ENCODE data around the gene PLCD3. TPM values are rescaled to one million over a fixed set of nuclear protein-coding genes. Genes with fewer than 3 reads are reported as not detected.

The PLCD3 gene
- total RNA-seq, 1 experiment from 2014 or later = 55.8 TPM

- TF ChIP-seq, protein P1, sequence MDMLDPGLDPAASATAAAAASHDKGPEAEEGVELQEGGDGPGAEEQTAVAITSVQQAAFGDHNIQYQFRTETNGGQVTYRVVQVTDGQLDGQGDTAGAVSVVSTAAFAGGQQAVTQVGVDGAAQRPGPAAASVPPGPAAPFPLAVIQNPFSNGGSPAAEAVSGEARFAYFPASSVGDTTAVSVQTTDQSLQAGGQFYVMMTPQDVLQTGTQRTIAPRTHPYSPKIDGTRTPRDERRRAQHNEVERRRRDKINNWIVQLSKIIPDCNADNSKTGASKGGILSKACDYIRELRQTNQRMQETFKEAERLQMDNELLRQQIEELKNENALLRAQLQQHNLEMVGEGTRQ (CRISPR knock-in tag; IDR thresholded peaks at IDR 0.05) = no peak
- TF ChIP-seq GRHL2 (CRISPR knock-in tag; IDR thresholded peaks at IDR 0.05; ENCODE audit: insufficient replicate concordance, severe bottlenecking) (no peak), ZNF423 (CRISPR knock-in tag; IDR thresholded peaks at IDR 0.05) (no peak), TP53 (CRISPR knock-in tag; IDR thresholded peaks at IDR 0.05) (peak; percentile 65; the same call in 1 of the 2 replicates), PRRX2 (CRISPR knock-in tag; IDR thresholded peaks at IDR 0.05) (0 out of 2 replicates have a peak, but pooled peaks have one; percentile 38)
- TF ChIP-seq, protein P2, sequence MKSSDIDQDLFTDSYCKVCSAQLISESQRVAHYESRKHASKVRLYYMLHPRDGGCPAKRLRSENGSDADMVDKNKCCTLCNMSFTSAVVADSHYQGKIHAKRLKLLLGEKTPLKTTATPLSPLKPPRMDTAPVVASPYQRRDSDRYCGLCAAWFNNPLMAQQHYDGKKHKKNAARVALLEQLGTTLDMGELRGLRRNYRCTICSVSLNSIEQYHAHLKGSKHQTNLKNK (CRISPR knock-in tag; IDR thresholded peaks at IDR 0.05) = 0 out of 2 replicates have a peak, but pooled peaks have one; percentile 21
Measured at GRCh38 chr17:45144199-45145034, 12.1 kb upstream of the PLCD3 start (continued).

- Mint-ChIP-seq H3K27me3 (ENCODE audit: low read depth) (peaks cover 5% of the 10 kb centered on the region; the same call in 1 of the 2 replicates), H3K4me1 (peaks cover 28% of the 10 kb centered on the region), H3K36me3 (peaks cover 3% of the 10 kb centered on the region; the same call in 1 of the 2 replicates), H3K4me3 (peak overlapping the region; percentile 77), H3K9me3 (no peaks in the 10 kb centered on the region), H3K27ac (0 out of 2 replicates have a peak overlapping the region, but pooled peaks have one; percentile 36)
- TF ChIP-seq MYBL2 (CRISPR knock-in tag; IDR thresholded peaks at IDR 0.05) = no peak; the same call in 1 of the 2 replicates
- 0 out of 2 replicates have a peak, but pooled peaks have one; percentile 18 for TF ChIP-seq SP1 (CRISPR knock-in tag; conservative IDR thresholded peaks at IDR 0.05)
- no peak for TF ChIP-seq ESRRA (CRISPR knock-in tag; IDR thresholded peaks at IDR 0.05; ENCODE audit: borderline replicate concordance)
- TF ChIP-seq, protein P3, sequence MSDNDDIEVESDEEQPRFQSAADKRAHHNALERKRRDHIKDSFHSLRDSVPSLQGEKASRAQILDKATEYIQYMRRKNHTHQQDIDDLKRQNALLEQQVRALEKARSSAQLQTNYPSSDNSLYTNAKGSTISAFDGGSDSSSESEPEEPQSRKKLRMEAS (CRISPR knock-in tag; IDR thresholded peaks at IDR 0.05) = no peak
- TF ChIP-seq, protein P4, sequence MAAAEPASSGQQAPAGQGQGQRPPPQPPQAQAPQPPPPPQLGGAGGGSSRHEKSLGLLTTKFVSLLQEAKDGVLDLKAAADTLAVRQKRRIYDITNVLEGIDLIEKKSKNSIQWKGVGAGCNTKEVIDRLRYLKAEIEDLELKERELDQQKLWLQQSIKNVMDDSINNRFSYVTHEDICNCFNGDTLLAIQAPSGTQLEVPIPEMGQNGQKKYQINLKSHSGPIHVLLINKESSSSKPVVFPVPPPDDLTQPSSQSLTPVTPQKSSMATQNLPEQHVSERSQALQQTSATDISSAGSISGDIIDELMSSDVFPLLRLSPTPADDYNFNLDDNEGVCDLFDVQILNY (CRISPR knock-in tag; IDR thresholded peaks at IDR 0.05) = no peak
- TF ChIP-seq TP53 (CRISPR knock-in tag; IDR thresholded peaks at IDR 0.05) = no peak
- TF ChIP-seq TEAD1 (CRISPR knock-in tag; IDR thresholded peaks at IDR 0.05) = no peak
- ChIA-PET POLR2A (interaction anchor here (0.9 to 3.1 kb wide), 5 partner anchors 9 to 83 kb away, joined by 3 to 16 read pairs (median 5); partner anchors contain the start of genes ACBD4, HEXIM2 and NMT1), CTCF (interaction anchor here (1.0 to 16.3 kb wide), 7 partner anchors 10 to 92 kb away, joined by 4 to 531 read pairs (median 7); partner anchors contain the start of genes ACBD4, HEXIM2 and PLCD3)
- DNase-seq (ENCODE audit: low spot score) = peak; percentile 64
- no peak; the same call in none of the 2 replicates for ATAC-seq
Measured at GRCh38 chr17:45143767-45144198, 11.5 kb upstream of the PLCD3 start.

- no peaks in the 10 kb centered on the region for H3K9me3 Mint-ChIP-seq
- peak overlapping the region; percentile 77 for H3K4me3 Mint-ChIP-seq
- ChIA-PET CTCF (interaction anchor here (1.0 to 16.3 kb wide), 6 partner anchors 9 to 92 kb away, joined by 4 to 531 read pairs (median 13); partner anchors contain the start of genes ACBD4, HEXIM2 and PLCD3), POLR2A (interaction anchor here (1.0 to 3.1 kb wide), 3 partner anchors 8 to 29 kb away, joined by 5 to 16 read pairs (median 8); partner anchors contain the start of genes ACBD4 and HEXIM2)
- H3K4me1 Mint-ChIP-seq = peaks cover 28% of the 10 kb centered on the region
- H3K27me3 Mint-ChIP-seq (ENCODE audit: low read depth) = peaks cover 3% of the 10 kb centered on the region; the same call in 1 of the 2 replicates
- peak overlapping the region; percentile 71; the same call in 1 of the 2 replicates for H3K27ac Mint-ChIP-seq
- no peak for ATAC-seq
- H3K36me3 Mint-ChIP-seq = peaks cover 3% of the 10 kb centered on the region; the same call in 1 of the 2 replicates
- no peak for TF ChIP-seq ZNF232 (CRISPR knock-in tag; IDR thresholded peaks at IDR 0.05)
- no peak for TF ChIP-seq ZNF219 (CRISPR knock-in tag; IDR thresholded peaks at IDR 0.05; ENCODE audit: borderline replicate concordance)
- TF ChIP-seq ETV6 (CRISPR knock-in tag; IDR thresholded peaks at IDR 0.05) = 0 out of 2 replicates have a peak, but pooled peaks have one; percentile 27
- TF ChIP-seq TCF7 (CRISPR knock-in tag; IDR thresholded peaks at IDR 0.05; ENCODE audit: low read depth) = no peak
- TF ChIP-seq ZNF425 (CRISPR knock-in tag; conservative IDR thresholded peaks at IDR 0.05) = no peak
- TF ChIP-seq USF1 (CRISPR knock-in tag; IDR thresholded peaks at IDR 0.05) = no peak
- DNase-seq (ENCODE audit: low spot score) = no peak
Measured at GRCh38 chr17:45143094-45143670, 10.9 kb upstream of the PLCD3 start.

All from WTC11 (cell line).